GM19438 (cell line): ENCODE data around the gene TMPRSS9.
"Not testable (repeated sequence)": the region's sequence is repeated elsewhere in the genome, so short reads cannot be mapped to it uniquely, and the experiment has no call there.

Experiments
- ATAC-seq: cut with Tn5 transposase; IDR thresholded peaks from one replicate; pipeline ENCODE4 v1.9.1; 2021; ENCODE audit warnings: low read depth; ENCODE audit not compliant: unreplicated experiment

Gene TMPRSS9

DNA sequence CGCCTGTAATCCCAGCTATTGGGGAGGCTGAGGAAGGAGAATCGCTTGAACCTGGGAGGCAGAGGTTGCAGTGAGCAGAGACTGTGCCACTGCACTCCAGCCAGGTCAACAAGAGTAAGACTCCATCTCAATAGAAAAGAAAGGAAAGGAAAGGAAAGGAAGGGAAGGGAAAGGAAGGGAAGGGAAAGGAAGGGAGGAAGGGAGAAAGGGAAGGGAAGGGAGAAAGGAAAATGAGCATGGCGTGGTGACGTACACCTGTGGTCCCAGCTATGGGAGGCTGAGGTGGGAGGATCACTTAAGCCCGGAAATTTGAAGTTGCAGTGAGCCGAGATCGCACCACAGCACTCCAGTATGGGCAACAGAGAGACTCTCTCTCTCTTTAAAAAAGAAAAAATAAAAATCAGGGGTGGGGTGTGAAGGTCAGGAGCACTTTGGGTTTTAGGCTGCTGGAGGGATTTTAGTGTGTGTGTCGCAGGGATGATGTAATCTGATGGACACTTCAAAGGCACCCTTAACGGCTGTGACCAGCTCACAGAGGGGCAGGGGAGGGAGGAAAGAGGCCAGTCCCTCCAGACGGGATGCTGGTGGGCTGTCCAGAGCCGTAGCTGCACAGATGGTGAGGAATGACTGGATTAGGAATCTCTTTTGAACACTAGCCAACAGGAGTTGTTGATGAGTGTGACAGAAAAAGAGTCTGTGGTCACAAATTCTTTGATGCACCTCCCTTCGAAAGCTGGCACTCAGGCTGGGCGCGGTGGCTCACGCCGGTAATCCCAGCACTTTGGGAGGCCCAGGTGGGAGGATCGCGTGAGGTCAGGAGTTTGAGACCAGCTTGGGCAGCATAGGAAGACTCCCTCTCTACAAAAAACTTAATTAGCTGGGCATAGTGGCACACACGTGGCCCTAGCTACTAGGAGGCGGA lies 27.6 kb downstream of the TMPRSS9 start:
- ATAC-seq: no peak

DNA sequence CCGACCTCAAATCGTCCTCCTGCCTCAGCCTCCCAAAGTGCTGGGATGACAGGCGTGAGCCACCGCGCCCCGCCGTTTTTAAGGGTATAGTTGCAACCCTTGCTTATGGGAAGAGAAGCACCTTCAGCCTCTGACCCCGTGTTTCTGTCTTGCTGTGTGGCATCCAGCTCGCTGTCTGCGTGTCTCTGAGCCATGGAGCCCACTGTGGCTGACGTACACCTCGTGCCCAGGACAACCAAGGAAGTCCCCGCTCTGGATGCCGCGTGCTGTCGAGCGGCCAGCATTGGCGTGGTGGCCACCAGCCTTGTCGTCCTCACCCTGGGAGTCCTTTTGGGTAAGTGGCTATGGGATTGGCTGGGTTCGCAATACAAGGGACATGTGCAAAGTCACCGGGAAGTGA lies 29.5 kb downstream of the TMPRSS9 start:
- ATAC-seq: no peak

DNA sequence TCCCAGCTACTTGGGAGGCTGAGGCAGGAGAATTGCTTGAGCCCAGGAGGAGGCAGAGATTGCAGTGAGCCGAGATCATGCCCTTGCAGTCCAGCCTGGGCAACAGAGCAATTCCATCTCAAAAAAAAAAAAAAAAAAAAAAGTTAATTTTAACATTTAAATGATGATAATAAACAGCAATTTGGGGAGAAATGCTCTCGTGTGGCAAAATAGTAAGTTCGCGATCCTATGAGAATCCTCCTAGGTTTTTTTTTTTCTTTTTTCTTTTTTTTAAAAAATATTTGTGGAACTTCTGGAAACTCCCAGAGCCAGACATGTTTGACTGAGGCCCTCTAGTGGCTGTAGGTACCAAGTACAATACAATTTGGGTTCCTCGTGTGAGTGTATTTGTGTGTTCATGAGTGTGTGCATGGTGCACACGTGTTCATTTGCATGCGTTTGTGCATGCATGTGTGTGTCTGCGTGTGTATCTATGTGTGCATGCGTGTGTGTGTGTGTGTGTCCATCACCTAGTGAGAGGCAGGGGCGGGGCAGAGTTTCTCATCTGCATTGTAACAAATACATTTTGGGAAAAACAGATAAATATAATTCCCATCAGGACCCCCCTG lies 31.2 kb downstream of the TMPRSS9 start:
- no peak for ATAC-seq

DNA sequence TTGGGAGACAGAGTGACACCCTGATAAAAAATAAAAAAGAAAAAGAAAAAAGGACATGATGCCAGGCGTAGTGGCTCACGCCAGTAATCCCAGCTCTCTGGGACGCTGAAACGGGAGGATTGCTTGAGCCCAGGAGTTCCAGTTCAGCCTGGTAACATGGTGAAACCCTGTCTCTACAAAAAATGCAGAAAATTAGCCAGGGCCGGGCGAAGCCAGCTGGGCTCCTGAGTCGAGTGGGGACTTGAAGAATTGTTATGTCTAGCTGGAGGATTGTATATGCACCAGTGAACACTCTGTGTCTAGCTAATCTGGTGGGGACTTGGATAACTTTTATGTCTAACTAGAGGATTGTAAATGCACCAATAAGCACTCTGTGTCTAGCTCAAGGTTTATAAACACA lies 32.3 kb downstream of the TMPRSS9 start:
- no peak for ATAC-seq

DNA sequence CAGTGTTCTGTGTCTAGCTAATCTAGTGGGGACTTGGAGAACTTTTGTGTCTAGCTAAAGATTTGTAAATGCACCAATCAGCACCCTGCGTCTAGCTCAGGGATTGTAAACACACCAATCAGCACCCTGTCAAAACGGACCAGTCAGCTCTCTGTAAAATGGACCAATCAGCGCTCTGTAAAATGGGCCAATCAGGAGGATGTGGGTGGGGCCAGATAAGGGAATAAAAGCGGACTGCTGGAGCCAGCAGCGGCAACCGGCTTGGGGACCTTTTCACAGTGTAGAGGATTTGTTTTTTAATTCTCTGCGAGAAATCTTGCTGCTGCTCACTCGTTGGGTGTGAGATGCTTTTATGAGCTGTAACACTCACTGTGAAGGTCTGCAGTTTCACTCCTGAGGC lies 32.8 kb downstream of the TMPRSS9 start:
- ATAC-seq: not testable (repeated sequence)

DNA sequence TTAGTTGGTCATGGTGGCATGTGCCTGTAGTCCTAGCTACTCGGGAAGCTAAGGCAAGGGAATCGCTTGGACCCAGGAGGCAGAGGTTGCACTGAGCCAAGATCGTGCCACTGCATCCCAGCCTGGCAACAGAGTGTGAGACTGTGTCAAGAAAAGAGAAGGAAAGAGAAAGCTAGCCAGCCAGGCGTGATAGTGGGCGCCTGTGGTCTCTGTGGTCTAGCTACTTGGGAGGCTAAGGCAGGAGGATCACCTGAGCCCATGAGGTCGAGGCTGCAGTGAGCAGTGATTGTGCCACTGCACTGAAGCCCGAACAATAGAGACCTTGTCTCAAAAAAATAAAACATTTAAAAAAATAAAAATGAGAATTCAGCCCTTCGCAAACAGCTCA lies 34.0 kb downstream of the TMPRSS9 start:
- ATAC-seq: no peak

DNA sequence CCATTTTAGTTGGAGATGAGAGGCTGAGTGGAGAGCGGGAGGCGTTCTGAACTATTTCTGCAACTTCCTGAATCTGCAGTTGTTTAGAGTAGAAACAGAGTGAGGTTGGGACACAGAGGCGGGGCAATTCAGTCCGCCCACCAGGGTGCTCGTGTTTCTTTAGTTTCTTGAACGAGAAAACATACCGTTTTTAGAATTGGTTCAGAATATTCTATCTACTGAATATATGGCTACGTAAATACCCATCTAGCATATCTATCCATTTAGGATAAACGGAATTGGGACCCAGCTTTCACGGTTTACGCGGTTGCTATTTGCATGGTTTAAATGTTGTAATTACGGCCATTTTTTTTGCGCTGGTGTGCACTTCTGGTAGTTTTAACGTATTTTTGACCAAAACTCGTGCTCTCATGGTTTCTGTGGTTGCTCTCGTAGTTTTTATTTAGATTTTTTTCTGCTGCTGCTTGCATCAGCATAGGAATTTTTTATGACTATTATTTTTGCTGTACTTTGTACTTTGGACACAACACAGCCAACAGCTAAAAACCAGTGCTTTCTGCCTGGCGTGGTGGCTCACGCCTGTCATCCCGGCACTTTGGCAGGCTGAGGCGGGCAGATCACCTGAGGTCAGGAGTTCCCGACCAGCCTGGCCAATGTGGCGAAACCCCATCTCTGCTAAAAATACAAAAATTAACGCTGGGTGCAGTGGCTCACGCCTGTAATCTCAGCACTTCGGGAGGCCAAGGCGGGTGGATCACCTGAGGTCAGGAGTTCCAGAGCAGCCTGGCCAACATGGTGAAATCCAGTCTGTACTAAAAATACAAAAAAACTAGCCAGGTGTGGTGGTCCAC lies 34.6 kb downstream of the TMPRSS9 start:
- ATAC-seq: no peak

DNA sequence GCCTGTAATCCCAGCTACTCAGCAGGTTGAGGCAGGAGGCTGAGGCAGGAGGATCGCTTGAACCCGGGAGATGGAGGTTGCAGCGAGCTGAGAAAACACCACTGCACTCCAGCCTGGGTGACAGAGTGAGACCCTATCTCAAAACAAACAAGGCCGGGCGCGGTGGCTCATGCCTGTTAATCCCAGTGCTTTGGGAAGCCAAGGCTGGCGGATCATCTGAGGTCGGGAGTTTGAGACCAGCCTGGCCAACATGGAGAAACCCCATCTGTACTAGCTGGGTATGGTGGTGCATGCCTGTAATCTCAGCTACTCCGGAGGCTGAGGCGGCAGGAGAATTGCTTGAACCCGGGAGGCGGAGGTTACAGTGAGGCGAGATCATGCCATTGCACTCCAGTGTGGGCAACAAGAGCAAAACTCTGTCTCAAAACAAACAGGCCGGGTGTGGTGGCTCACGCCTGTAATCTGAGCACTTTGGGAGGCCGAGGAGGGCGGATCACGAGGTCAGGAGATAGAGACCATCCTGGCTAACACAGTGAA lies 35.3 kb downstream of the TMPRSS9 start:
- not testable (repeated sequence) for ATAC-seq

DNA sequence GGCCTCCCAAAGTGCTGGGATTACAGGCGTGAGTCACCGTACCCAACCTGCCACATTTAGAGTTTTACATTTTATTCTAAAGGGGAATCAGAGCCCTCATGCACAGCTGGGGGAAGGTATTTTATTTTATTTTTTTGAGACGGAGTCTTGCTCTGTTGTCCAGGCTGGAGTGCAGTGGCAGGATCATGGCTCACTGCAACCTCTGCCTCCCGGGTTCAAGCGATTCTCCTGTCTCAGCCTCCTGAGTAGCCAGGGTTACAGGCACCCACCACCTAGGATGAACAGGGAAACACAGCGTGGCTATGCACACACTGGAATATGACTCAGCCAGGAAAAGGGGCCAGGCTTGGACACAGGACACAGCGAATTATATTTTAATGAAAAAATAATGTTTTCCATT lies 37.1 kb downstream of the TMPRSS9 start:
- ATAC-seq: not testable (repeated sequence)

DNA sequence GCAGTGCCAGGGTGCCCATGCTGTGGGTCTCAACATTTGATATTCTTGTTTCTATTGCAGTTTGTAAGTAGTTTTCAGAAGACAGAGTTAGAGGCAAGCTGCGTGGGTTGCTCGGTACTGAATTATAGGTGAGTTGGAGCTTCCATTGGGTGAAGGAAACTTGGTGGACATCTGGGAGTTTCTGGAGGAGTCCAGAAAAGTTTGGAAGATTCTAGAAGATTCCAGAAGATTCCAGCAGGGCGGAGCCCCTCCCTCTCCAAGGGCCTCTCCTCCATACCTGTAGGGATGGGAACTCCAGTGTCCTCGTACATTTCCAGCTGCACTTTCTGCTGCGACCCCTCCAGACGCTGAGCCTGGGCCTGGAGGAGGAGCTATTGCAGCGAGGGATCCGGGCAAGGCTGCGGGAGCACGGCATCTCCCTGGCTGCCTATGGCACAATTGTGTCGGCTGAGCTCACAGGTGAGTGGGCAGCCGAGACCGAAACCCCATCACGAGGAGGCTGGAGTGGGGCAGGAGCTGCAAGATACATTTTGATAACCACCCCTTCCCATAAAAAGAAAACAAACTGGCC lies 38.8 kb downstream of the TMPRSS9 start:
- ATAC-seq: no peak

DNA sequence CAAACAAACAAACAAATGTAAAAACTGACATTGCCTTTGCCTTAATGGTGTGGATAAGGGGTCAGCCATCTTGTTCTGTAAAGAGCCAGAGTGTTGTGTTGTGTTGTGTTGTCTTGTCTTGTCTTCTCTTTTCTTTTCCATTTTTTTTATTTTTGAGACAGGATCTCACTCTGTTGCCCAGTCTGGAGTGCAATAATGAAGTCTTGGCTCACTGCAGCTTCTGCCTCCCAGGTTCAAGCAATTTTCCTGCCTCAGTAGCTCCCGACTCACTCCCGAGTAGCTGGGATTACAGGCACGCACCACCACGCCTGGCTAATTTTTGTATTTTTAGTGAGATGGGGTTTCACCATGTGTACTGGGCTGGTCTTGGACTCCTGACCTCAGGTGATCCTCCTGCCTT lies 39.5 kb downstream of the TMPRSS9 start:
- ATAC-seq: no peak

DNA sequence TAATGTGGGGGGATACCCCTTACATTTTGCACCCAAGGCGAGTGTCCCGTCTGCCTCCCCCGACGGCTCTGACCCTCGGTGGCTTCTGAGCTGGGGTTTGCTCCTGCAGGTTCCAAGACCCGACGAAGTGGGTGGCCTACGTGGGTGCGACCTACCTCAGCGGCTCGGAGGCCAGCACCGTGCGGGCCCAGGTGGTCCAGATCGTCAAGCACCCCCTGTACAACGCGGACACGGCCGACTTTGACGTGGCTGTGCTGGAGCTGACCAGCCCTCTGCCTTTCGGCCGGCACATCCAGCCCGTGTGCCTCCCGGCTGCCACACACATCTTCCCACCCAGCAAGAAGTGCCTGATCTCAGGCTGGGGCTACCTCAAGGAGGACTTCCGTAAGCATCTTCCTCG lies 48.2 kb downstream of the TMPRSS9 start:
- ATAC-seq: no peak

DNA sequence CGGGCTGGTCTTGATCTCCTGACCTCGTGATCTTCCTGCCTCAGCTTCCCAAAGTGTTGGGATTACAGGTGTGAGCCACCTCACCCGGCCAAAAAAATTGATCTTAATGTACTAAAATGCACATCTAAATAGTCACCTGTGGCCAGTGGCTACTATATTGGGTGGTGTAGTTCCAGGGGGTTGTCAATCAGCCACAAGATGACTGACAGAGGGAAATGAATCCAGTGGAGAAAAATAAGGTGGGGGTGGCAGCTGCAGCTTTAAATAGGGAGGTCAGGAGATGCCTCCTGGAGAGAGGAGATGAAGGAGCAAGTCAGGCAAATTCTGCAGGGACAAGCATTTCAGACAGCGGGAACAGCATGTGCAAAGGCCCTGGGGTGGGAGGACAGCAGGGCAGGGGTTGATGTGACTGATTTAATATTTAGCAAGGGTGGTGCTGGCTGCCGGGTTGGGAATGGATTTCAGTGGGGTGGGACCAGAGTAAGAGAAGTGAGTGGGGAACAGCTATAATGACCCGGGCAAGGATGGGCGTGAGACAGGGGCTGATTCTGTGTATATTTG lies 49.4 kb downstream of the TMPRSS9 start:
- ATAC-seq: no peak

DNA sequence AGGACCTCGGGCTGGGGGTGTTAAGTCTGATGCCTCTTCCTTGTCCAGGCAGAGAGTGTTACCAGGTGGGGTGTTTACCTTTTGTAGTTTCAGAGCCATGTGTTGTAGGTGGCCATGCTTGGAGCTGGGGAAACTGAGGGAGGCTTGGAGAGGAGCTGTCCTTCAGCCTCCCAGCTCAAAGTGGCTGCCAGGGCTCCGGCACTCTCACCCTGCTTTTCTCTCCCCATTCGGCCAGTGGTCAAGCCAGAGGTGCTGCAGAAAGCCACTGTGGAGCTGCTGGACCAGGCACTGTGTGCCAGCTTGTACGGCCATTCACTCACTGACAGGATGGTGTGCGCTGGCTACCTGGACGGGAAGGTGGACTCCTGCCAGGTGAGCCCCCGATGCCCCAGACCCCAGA lies 50.0 kb downstream of the TMPRSS9 start:
- ATAC-seq: no peak

DNA sequence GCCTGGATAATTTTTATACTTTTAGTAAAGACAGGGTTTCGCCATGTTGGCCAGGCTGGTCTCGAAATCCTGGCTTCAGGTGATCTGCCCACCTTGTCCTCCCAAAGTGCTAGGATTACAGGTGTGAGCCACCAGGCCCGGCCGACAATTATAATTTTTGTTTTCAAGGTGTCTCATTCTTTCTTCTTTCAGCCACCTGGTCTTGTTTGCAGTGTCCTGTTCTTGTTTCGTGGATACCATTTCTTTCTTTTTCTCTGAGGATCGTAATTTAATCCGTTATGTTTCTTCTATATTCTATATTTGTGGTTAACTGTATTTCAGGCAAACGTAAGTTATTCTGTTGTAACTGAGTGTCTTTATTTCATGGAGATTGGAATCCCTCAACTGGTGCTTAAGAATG lies 51.6 kb downstream of the TMPRSS9 start:
- ATAC-seq: no peak

DNA sequence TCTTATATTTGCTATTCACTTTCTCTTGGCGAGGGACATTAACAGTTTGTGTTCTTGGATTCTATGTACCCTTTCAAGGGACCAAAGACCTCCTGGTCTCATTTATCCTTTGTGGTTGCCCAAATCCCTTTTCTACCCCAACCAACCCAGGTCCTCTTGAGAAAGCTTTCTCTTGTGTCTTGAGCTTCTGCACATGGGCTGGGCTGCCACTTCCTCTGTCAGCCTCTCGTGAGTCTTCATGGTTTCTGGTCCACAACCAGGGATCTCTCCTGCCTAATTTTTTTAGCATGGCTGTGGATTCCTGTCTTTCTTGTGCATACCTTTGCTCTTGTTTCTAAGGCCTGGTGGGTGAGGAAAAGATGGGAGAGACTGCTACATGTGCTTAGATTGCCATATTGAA lies 52.4 kb downstream of the TMPRSS9 start:
- no peak for ATAC-seq

DNA sequence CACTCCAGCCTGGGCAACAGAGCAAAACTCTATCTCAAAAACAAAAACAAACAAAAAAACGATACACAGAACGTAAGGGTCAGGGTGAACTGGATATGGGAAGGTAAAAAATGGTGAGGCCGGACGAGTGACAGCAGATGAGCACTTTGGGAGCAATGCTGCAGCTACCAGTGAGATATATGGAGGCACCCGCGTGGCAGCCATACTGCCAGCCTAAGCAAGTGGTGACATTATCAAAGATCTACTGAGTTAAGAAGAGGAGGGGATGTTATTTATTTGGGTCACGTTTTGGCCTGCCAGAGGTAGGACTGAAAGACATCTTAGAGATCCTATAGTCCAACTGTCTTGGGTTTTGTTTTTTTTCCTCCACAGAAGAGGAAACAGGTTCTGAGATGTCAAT lies 53.1 kb downstream of the TMPRSS9 start:
- ATAC-seq: no peak

DNA sequence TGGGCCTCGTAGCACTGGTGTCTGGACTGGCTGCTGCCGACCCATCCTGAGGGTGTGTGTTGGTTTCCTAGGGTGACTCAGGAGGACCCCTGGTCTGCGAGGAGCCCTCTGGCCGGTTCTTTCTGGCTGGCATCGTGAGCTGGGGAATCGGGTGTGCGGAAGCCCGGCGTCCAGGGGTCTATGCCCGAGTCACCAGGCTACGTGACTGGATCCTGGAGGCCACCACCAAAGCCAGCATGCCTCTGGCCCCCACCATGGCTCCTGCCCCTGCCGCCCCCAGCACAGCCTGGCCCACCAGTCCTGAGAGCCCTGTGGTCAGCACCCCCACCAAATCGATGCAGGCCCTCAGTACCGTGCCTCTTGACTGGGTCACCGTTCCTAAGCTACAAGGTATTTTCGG lies 53.6 kb downstream of the TMPRSS9 start:
- ATAC-seq: no peak

DNA sequence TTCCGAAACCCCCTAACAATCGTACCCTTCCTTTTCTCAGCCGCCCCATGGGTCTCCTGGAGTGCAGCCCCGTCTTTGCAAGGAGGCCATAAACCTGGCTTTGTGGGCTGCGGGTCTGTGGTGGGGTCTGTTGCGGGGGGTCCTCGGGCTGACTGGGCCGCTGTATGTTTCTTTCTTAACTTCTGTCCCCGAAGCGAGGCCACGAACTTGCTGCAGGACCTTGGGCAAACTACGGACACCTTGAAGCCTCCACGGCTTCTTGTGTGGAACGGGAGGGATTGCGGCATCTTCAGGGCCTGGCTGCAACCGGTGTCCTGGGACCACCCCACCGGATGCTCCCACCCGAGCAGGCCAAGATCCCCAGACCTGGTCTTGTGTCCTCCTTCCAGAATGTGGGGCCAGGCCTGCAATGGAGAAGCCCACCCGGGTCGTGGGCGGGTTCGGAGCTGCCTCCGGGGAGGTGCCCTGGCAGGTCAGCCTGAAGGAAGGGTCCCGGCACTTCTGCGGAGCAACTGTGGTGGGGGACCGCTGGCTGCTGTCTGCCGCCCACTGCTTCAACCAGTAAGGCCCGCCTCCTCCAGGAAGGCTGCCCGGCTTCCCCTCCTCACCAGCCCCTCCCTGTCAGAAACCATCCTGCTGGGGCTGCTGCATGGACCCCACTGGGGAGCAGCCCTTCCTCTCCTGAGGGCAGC lies 55.4 kb downstream of the TMPRSS9 start:
- no peak for ATAC-seq

DNA sequence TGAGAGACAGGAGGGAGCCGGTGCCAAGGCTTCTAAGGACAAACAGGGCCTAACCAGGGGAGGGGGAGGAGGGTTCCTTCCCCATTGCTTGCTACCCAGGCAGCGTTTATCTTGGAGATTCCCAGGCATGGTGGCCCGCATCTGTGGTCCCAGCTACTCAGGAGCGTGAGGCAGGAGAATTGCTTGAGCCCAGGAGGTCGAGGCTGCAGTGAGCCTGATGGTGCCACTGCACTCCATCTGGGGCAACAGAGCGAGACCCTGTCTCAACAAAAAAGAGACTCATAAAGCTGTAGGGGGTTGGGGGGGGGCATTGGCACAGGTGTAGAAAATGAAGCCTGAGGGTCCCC lies 55.9 kb downstream of the TMPRSS9 start:
- no peak for ATAC-seq
